ENCODE measurements around the gene AGMO.

AGMO gene

GRCh38 chr7:15459018-15459615, 102.7 kb downstream of the AGMO start:
- Histone ChIP-seq H3K9me3 (ENCODE audit: control insufficient read depth, low read length) (no peaks in the 10 kb centered on the region), H3K9ac (no peak overlapping the region), H3K27me3 (ENCODE audit: control insufficient read depth, insufficient read depth, low read length) (no peaks in the 10 kb centered on the region), H3K4me3 (ENCODE audit: low read depth, low read length) (no peak overlapping the region), H3K36me3 (ENCODE audit: control insufficient read depth, insufficient read depth, low read length) (no peaks in the 10 kb centered on the region), H2AFZ (no peak overlapping the region), H3K27ac (no peak overlapping the region), H3K79me2 (no peaks in the 10 kb centered on the region), H3K4me2 (ENCODE audit: low read length) (no peak overlapping the region), H3K4me1 (no peaks in the 10 kb centered on the region)
- TF ChIP-seq CTCF (IDR thresholded peaks at IDR 0.05): no peak

- Histone ChIP-seq H3K4me2 (ENCODE audit: low read length) (no peak overlapping the region), H3K9me3 (ENCODE audit: control insufficient read depth, low read length) (no peaks in the 10 kb centered on the region), H3K27ac (no peak overlapping the region), H3K9ac (no peak overlapping the region), H3K4me1 (no peaks in the 10 kb centered on the region), H2AFZ (no peak overlapping the region), H3K79me2 (no peaks in the 10 kb centered on the region), H3K4me3 (ENCODE audit: low read depth, low read length) (no peak overlapping the region), H3K36me3 (ENCODE audit: control insufficient read depth, insufficient read depth, low read length) (no peaks in the 10 kb centered on the region), H3K27me3 (ENCODE audit: control insufficient read depth, insufficient read depth, low read length) (no peaks in the 10 kb centered on the region)
- no peak for TF ChIP-seq CTCF (IDR thresholded peaks at IDR 0.05)
Measured at GRCh38 chr7:15457990-15458955, 103.5 kb downstream of the AGMO start.

- H3K79me2 ChIP-seq: no peaks in the 10 kb centered on the region
- no peaks in the 10 kb centered on the region for H3K9me3 ChIP-seq (ENCODE audit: control insufficient read depth, low read length)
- H3K27me3 ChIP-seq (ENCODE audit: control insufficient read depth, insufficient read depth, low read length): no peaks in the 10 kb centered on the region
- H3K36me3 ChIP-seq (ENCODE audit: control insufficient read depth, insufficient read depth, low read length): no peaks in the 10 kb centered on the region
- H3K27ac ChIP-seq: no peak overlapping the region
- no peak overlapping the region for H3K4me3 ChIP-seq (ENCODE audit: low read depth, low read length)
- no peaks in the 10 kb centered on the region for H3K4me1 ChIP-seq
- no peak overlapping the region for H3K4me2 ChIP-seq (ENCODE audit: low read length)
- no peak overlapping the region for H2AFZ ChIP-seq
- H3K9ac ChIP-seq: no peak overlapping the region
- TF ChIP-seq CTCF (IDR thresholded peaks at IDR 0.05): no peak
Measured at GRCh38 chr7:15452670-15453069, 109.1 kb downstream of the AGMO start.

- no peak for TF ChIP-seq CTCF (IDR thresholded peaks at IDR 0.05)
- no peak overlapping the region for H3K4me2 ChIP-seq (ENCODE audit: low read length)
- H3K27me3 ChIP-seq (ENCODE audit: control insufficient read depth, insufficient read depth, low read length): no peaks in the 10 kb centered on the region
- H2AFZ ChIP-seq: no peak overlapping the region
- H3K4me3 ChIP-seq (ENCODE audit: low read depth, low read length): no peak overlapping the region
- H3K9me3 ChIP-seq (ENCODE audit: control insufficient read depth, low read length): no peaks in the 10 kb centered on the region
- no peaks in the 10 kb centered on the region for H3K79me2 ChIP-seq
- no peaks in the 10 kb centered on the region for H3K4me1 ChIP-seq
- H3K27ac ChIP-seq: no peak overlapping the region
- no peak overlapping the region for H3K9ac ChIP-seq
- no peaks in the 10 kb centered on the region for H3K36me3 ChIP-seq (ENCODE audit: control insufficient read depth, insufficient read depth, low read length)
Measured at GRCh38 chr7:15446722-15447121, 115.1 kb downstream of the AGMO start.

Measured in parathyroid adenoma (tissue), 2 donors.